NCI-H69 (cell line): ENCODE results near the gene LOC101059915.

Source experiments
- DNase-seq: peaks from one replicate; lab custom pipeline; 2025; lab: John Stamatoyannopoulos, UW

The LOC101059915 gene

GRCh38 chrX:71667328-71668247 lies at the start of gene LOC101059915:
Gene LOC101059915, plus strand, starts transcription at chrX:71667546.
- DNase-seq, result no peak

GRCh38 chrX:71617742-71618141 lies 49.6 kb upstream of the LOC101059915 start:
- DNase-seq, result no peak

- no peak for DNase-seq
Observed at GRCh38 chrX:71618303-71618721, 49.0 kb upstream of the LOC101059915 start, which contains the start of gene CXCR3. Gene CXCR3, minus strand, starts transcription at chrX:71618511. Its CDS starts 62 bp downstream, at chrX:71618449.

GRCh38 chrX:71618787-71619186 lies 48.6 kb upstream of the LOC101059915 start:
- DNase-seq, result no peak

- no peak for DNase-seq
Observed at GRCh38 chrX:71619193-71619592, 48.2 kb upstream of the LOC101059915 start.

- no peak for DNase-seq
Observed at GRCh38 chrX:71619986-71620385, 47.4 kb upstream of the LOC101059915 start.

- DNase-seq, result no peak
Observed at GRCh38 chrX:71621603-71622002, 45.7 kb upstream of the LOC101059915 start.

GRCh38 chrX:71622032-71622575 lies 45.2 kb upstream of the LOC101059915 start:
- DNase-seq, result no peak

- DNase-seq, result peak; percentile 1
Observed at GRCh38 chrX:71622576-71623450, 44.5 kb upstream of the LOC101059915 start.

GRCh38 chrX:71623714-71624113 lies 43.6 kb upstream of the LOC101059915 start:
- no peak for DNase-seq

GRCh38 chrX:71625471-71625870 lies 41.9 kb upstream of the LOC101059915 start:
- no peak for DNase-seq

GRCh38 chrX:71626576-71626975 lies 40.8 kb upstream of the LOC101059915 start:
- no peak for DNase-seq

- DNase-seq, result no peak
Observed at GRCh38 chrX:71627588-71628404, 39.5 kb upstream of the LOC101059915 start.

GRCh38 chrX:71629467-71629866 lies 37.9 kb upstream of the LOC101059915 start:
- DNase-seq, result no peak

- no peak for DNase-seq
Observed at GRCh38 chrX:71632923-71633657, 34.3 kb upstream of the LOC101059915 start.

GRCh38 chrX:71634366-71634765 lies 33.0 kb upstream of the LOC101059915 start:
- no peak for DNase-seq

- DNase-seq, result peak; percentile 14
Observed at GRCh38 chrX:71636438-71637252, 30.7 kb upstream of the LOC101059915 start.

GRCh38 chrX:71637253-71637618 lies 30.1 kb upstream of the LOC101059915 start:
- DNase-seq, result no peak

- DNase-seq, result no peak
Observed at GRCh38 chrX:71637848-71638247, 29.5 kb upstream of the LOC101059915 start.

- no peak for DNase-seq
Observed at GRCh38 chrX:71638409-71638808, 28.9 kb upstream of the LOC101059915 start.
